B cell (primary cell): ENCODE data around the gene COQ7. TPM values are rescaled to one million over a fixed set of nuclear protein-coding genes. Genes with fewer than 3 reads are reported as not detected.
A peak's percentile ranks its signal among the peaks of the same experiment; 100 is the strongest.

Experiments used
- ATAC-seq: fragments of 200-7000 bp; cut with Tn5 transposase; one replicate; pipeline ENCODE4 v1.10.0; 2021; ENCODE audit warnings: low read depth, mild to moderate bottlenecking, moderate number of reproducible peaks, moderate library complexity
- CTCF ChIA-PET: fragments of 350-600 bp; sonication (Branson Sonifier 250); formaldehyde crosslinking; loops from one replicate; lab custom pipeline; 2021; ENCODE audit warnings: antibody characterized with exemption, inconsistent platforms; lab: Charles Lee
- POLR2A ChIA-PET: fragments of 350-600 bp; sonication (Branson Sonifier 250); formaldehyde crosslinking; loops from one replicate; lab custom pipeline; 2021; ENCODE audit warnings: antibody characterized with exemption; lab: Charles Lee
- DNase-seq: peaks from one replicate; pipeline ENCODE4 v3.0.0; 2013
- H2AFZ ChIP-seq: 2 replicates; pipeline ENCODE4 v1.6.1; 2012; ENCODE audit warnings: mild to moderate bottlenecking, low read depth, low read length; ENCODE audit not compliant: insufficient read depth, poor library complexity, severe bottlenecking
- H3K27ac ChIP-seq, 2 donors: 1 replicate in 1 of 2; 2 replicates in 1 of 2; pipeline ENCODE4 v1.5.1; 2012 to 2013; ENCODE audit warnings: low read length in 2 of 2, mild to moderate bottlenecking in 2 of 2, moderate library complexity in 1 of 2
- H3K27me3 ChIP-seq, 4 experiments: fragments of 200-600 bp in 1 of 4; sonication (generic) in 1 of 4; replicated peaks in 1 of 4; 1 replicate in 2 of 4; 2 replicates in 2 of 4; pipeline versions ENCODE4 v1.6.1 to v1.7.0; 2013 to 2016; ENCODE audit warnings: low read length in 3 of 4, mild to moderate bottlenecking in 2 of 4, mixed read lengths in 1 of 4, moderate library complexity in 1 of 4; ENCODE audit not compliant: insufficient read depth in 4 of 4, control insufficient read depth in 3 of 4; ENCODE audit errors: control extremely low read depth in 1 of 4
- H3K36me3 ChIP-seq, 2 experiments: replicated peaks in 1 of 2; 1 replicate in 1 of 2; 2 replicates in 1 of 2; pipeline versions ENCODE4 v1.6.1 to v1.7.1; 2013; ENCODE audit warnings: low read length in 1 of 2; ENCODE audit not compliant: insufficient read depth in 2 of 2, control insufficient read depth in 1 of 2; ENCODE audit errors: control extremely low read depth in 1 of 2, extremely low read depth in 1 of 2
- H3K4me1 ChIP-seq, 2 donors: fragments of 200-600 bp in 1 of 2; sonication (generic) in 1 of 2; 1 replicate in 1 of 2; 2 replicates in 1 of 2; pipeline versions ENCODE4 v1.5.1 to v1.6.1; 2013 to 2017; ENCODE audit warnings: low read length in 2 of 2; ENCODE audit not compliant: control insufficient read depth in 2 of 2, insufficient read depth in 2 of 2
- H3K4me2 ChIP-seq: replicated peaks from 2 replicates; pipeline ENCODE3; 2012; ENCODE audit warnings: mild to moderate bottlenecking, low read depth, low read length; ENCODE audit not compliant: poor library complexity, severe bottlenecking
- H3K4me3 ChIP-seq, 5 experiments: fragments of 200-600 bp in 1 of 5; sonication (generic) in 1 of 5; 1 replicate in 3 of 5; 2 replicates in 2 of 5; pipeline versions ENCODE4 v1.5.1 to v1.7.0; 2011 to 2016; ENCODE audit warnings: low read length in 4 of 5, mild to moderate bottlenecking in 4 of 5, low read depth in 2 of 5, control low read depth in 1 of 5, moderate library complexity in 1 of 5; ENCODE audit not compliant: insufficient read depth in 1 of 5; ENCODE audit errors: control extremely low read depth in 1 of 5, extremely low read depth in 1 of 5
- H3K79me2 ChIP-seq: fragments of 200-600 bp; sonication (generic); one replicate; pipeline ENCODE4 v1.6.0; 2016; ENCODE audit warnings: low read length; ENCODE audit not compliant: control insufficient read depth, insufficient read depth
- H3K9ac ChIP-seq: fragments of 200-600 bp; sonication (generic); 2 replicates; pipeline ENCODE4 v1.6.1; 2017; ENCODE audit warnings: mild to moderate bottlenecking, low read length, moderate library complexity
- H3K9me3 ChIP-seq, 3 donors: one replicate each; pipeline versions ENCODE4 v1.6.1 to v1.7.1; 2013; ENCODE audit warnings: low read length in 2 of 3; ENCODE audit not compliant: control insufficient read depth in 2 of 3, insufficient read depth in 1 of 3; ENCODE audit errors: control extremely low read depth in 1 of 3
- H4K20me1 ChIP-seq: 2 replicates; pipeline ENCODE4 v1.6.0; 2012; ENCODE audit warnings: mild to moderate bottlenecking, low read length; ENCODE audit not compliant: insufficient read depth, control insufficient read depth, poor library complexity, severe bottlenecking
- H3K27ac Mint-ChIP-seq: one replicate; pipeline ENCODE4 v1.8.0; 2021; ENCODE audit warnings: mixed read lengths
- H3K27me3 Mint-ChIP-seq: one replicate; pipeline ENCODE4 v1.8.0; 2021; ENCODE audit warnings: mixed read lengths
- H3K4me1 Mint-ChIP-seq: one replicate; pipeline ENCODE4 v1.8.0; 2021; ENCODE audit warnings: mixed read lengths
- H3K4me3 Mint-ChIP-seq: one replicate; pipeline ENCODE4 v1.8.0; 2021; ENCODE audit warnings: mixed read lengths
- H3K9me3 Mint-ChIP-seq: one replicate; pipeline ENCODE4 v1.8.0; 2022; ENCODE audit warnings: mixed read lengths; ENCODE audit not compliant: insufficient read depth
- CTCF ChIP-seq: fragments of 200-600 bp; IDR thresholded peaks from one replicate; pipeline ENCODE4 v1.8.0; 2022; ENCODE audit warnings: antibody characterized with exemption, mild to moderate bottlenecking
- EZH2 ChIP-seq: IDR thresholded peaks from 2 replicates; pipeline ENCODE4 v1.6.1; 2012; ENCODE audit warnings: borderline replicate concordance, low read depth, mild to moderate bottlenecking, moderate library complexity, low read length; ENCODE audit not compliant: insufficient read depth, poor library complexity, severe bottlenecking
- WGBS: methylation state at CpG from one replicate; pipeline ENCODE4 v1.1.5; 2013; ENCODE audit warnings: missing lambda C conversion rate; ENCODE audit not compliant: insufficient coverage; 5-methylcytosine and 5-hydroxymethylcytosine counted together
- intact Hi-C: fragments of 100-400 bp; cut with micrococcal nuclease; formaldehyde crosslinking; loops from one replicate; pipeline ENCODE4 v1.10.0; 2022
- polyA plus RNA-seq: library from polyadenylated mRNA; depleted of rRNA; stranded (reverse); fragments of >200 nt; gene quantifications from 2 replicates; pipeline ENCODE4 v1.2.3, GENCODE V29; 2012
- total RNA-seq, 2 donors: library from RNA; stranded (reverse); fragments of 120-200 nt in 1 of 2; gene quantifications; 1 replicate in 1 of 2; 2 replicates in 1 of 2; pipeline versions ENCODE4 v1.2.3 to v1.2.4, GENCODE V29; 2013 to 2022

Gene COQ7
- total and polyA plus RNA-seq, 2 donors (not counting 1 experiment from before 2014, with no cell fraction given) = 8.1 to 19.4 TPM

DNA sequence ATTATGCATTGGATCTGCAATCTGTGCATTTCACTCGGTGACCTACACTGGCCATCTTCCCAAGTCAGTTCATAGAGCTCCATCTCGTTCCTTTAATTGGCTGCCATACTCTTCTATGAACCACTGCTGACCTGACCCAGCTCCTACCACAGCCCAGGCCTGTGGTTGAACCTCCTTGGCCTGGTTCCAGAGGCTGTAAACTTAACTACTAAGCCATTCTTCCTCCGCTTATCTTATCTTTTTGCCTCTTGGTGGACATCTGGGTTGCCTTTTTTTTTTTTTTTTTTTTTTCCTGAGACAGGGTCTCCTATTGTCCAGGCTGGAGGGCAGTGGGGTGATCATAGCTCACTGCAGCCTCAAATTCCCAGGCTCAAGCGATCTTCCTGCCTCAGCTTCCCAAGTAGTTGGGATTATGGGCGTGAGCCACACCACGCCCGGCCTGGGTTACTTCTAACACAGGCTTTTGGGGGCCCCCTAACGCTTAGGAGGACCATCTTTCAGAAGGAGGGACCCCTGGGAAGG is 18.3 kb downstream of the COQ7 start:
- intact Hi-C loops = loop anchor here (1.0 to 2.0 kb wide), 2 partner anchors 82 to 95 kb away; no protein-coding TSS in a partner anchor
- CTCF ChIA-PET = interaction anchor here (0.7 to 7.5 kb wide), 37 partner anchors 8 to 805 kb away, joined by 3 to 122 read pairs (median 4); partner anchors contain the start of genes COQ7 and ITPRIPL2
- WGBS = 27% methylated on average over 6 of the region's 8 CpGs
- Mint-ChIP-seq H3K27me3 (peaks cover 4% of the 10 kb centered on the region), H3K9me3 (no peaks in the 10 kb centered on the region), H3K4me3 (no peak overlapping the region), H3K27ac (no peak overlapping the region), H3K4me1 (peaks cover 5% of the 10 kb centered on the region)
- TF ChIP-seq CTCF (no peak), EZH2 (no peak)
- Histone ChIP-seq H2AFZ (peak overlapping the region; percentile 79), H3K27ac (no peak overlapping the region), H3K27me3 (peaks cover 0 to 13% (median 8%) of the 10 kb centered on the region in 4 experiments), H3K9me3 (peaks cover 0 to 2% (median 0%) of the 10 kb centered on the region in 3 donors), H3K36me3 (no peaks in the 10 kb centered on the region), H3K9ac (no peak overlapping the region), H3K4me2 (no peak overlapping the region), H3K79me2 (no peaks in the 10 kb centered on the region), H3K4me3 (no peak overlapping the region), H3K4me1 (peaks cover 7 to 10% of the 10 kb centered on the region in 2 donors), H4K20me1 (no peaks in the 10 kb centered on the region)
- DNase-seq (no peak), ATAC-seq (no peak)
- POLR2A ChIA-PET = interaction anchor here (0.6 to 1.2 kb wide), 2 partner anchors 18 to 125 kb away, joined by 3 to 5 read pairs; partner anchors contain the start of gene COQ7
